ENCODE results near the gene CLRN2. TPM values are rescaled to one million over a fixed set of nuclear protein-coding genes. Genes with fewer than 3 reads are reported as not detected.

CLRN2 gene
- total RNA-seq, 1 donor from 2014 or later, result not detected

DNA sequence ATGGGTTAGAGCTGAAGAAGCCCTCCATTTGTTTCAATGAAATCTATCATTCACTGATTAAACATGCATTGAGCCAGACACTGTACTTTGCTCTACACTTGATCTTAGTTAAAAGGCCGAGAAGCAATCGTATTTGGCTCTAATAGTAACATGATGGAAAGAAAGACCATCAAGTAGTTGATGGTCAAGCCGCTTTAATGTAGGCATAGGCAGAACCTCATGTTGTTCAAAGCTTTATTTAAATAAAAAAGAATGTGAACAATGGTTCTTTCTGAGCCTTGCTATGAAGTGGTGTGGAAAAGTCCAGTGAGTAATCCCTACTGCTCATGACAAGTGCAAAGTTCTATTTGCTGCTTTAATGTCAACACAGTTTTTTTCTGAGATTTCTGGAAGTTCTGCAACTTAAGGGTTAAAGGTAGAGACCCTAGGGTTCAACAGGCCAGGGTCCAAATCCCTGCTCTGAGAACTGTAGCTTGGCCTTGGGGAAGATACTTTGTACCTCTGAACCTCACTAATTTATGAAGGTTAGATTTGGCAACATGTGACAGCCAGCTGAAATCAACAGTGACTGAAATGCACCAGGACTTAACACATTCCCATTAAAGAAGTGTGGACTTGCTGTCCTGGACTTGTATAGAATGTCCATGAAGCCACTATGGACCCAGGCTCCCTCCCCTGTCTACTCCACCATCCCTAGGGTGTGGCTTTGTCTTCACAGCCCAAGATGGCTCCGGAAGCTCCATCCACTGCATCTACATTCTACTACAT, 44.2 kb downstream of the CLRN2 start:
- peaks cover 5% of the 10 kb centered on the region for H3K4me1 Mint-ChIP-seq (ENCODE audit: low read depth, unreplicated experiment)
- no peak overlapping the region for H3K4me3 Mint-ChIP-seq (ENCODE audit: unreplicated experiment)
- TF ChIP-seq, protein P1, sequence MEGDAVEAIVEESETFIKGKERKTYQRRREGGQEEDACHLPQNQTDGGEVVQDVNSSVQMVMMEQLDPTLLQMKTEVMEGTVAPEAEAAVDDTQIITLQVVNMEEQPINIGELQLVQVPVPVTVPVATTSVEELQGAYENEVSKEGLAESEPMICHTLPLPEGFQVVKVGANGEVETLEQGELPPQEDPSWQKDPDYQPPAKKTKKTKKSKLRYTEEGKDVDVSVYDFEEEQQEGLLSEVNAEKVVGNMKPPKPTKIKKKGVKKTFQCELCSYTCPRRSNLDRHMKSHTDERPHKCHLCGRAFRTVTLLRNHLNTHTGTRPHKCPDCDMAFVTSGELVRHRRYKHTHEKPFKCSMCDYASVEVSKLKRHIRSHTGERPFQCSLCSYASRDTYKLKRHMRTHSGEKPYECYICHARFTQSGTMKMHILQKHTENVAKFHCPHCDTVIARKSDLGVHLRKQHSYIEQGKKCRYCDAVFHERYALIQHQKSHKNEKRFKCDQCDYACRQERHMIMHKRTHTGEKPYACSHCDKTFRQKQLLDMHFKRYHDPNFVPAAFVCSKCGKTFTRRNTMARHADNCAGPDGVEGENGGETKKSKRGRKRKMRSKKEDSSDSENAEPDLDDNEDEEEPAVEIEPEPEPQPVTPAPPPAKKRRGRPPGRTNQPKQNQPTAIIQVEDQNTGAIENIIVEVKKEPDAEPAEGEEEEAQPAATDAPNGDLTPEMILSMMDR (IDR thresholded peaks at IDR 0.05; ENCODE audit: partially characterized antibody, unreplicated experiment), result no peak
- H3K9me3 Mint-ChIP-seq (ENCODE audit: unreplicated experiment), result peaks cover 4% of the 10 kb centered on the region
- DNase-seq, result no peak
- no peaks in the 10 kb centered on the region for H3K27me3 Mint-ChIP-seq (ENCODE audit: unreplicated experiment)
- H3K27ac Mint-ChIP-seq (ENCODE audit: unreplicated experiment), result no peak overlapping the region
- no peaks in the 10 kb centered on the region for H3K36me3 Mint-ChIP-seq (ENCODE audit: unreplicated experiment)

DNA sequence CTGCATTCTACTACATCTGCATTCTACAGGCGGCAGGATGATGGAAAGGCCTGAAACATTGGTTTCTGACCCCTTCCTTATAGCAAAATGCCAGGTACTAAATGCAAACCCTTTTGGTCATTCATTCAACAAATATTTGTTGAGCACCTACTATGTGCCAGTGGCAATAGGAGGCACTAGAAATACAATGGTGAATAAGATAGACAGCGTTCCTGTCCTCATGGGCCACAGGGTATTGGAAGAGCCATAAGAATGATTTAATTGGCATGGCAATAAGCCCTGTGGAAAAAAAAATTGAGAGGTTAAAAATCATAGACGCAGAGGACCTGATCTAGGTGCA, 44.7 kb downstream of the CLRN2 start:
- DNase-seq, result no peak
- H3K27ac Mint-ChIP-seq (ENCODE audit: unreplicated experiment), result no peak overlapping the region
- H3K9me3 Mint-ChIP-seq (ENCODE audit: unreplicated experiment), result peaks cover 4% of the 10 kb centered on the region
- H3K36me3 Mint-ChIP-seq (ENCODE audit: unreplicated experiment), result no peaks in the 10 kb centered on the region
- H3K4me3 Mint-ChIP-seq (ENCODE audit: unreplicated experiment), result no peak overlapping the region
- H3K4me1 Mint-ChIP-seq (ENCODE audit: low read depth, unreplicated experiment), result peaks cover 5% of the 10 kb centered on the region
- H3K27me3 Mint-ChIP-seq (ENCODE audit: unreplicated experiment), result no peaks in the 10 kb centered on the region
- TF ChIP-seq, protein P1 (IDR thresholded peaks at IDR 0.05; ENCODE audit: partially characterized antibody, unreplicated experiment), result no peak

DNA sequence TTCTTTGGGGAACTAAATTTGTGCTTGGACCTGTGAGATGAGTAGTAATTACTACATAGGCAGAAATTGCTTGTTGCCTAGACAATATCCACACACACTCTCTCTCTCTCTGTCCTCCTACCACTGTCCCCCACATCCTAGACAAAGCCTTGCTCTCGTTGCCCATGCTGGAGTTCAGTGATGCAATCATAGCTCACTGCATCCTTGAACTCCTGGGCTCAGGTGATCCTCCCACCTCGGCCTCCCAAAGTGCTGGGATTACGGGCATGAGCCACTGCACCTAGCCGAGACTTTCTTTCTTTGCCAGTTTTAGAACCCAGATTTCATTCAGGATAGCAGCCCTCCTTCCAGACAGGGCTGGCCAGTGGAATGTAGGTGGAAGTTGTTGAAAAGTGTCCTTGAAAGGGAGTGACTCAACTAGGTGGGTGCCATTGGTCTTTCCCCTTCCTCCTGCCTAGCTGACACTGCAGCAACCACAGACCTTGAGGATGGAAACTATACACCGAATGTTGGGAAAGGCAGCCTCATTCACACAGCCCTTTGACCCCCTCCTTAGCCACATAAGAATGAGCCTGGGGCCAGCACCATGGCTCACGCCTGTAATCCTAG, 45.2 kb downstream of the CLRN2 start:
- H3K27me3 Mint-ChIP-seq (ENCODE audit: unreplicated experiment), result no peaks in the 10 kb centered on the region
- H3K4me1 Mint-ChIP-seq (ENCODE audit: low read depth, unreplicated experiment), result peaks cover 5% of the 10 kb centered on the region
- H3K36me3 Mint-ChIP-seq (ENCODE audit: unreplicated experiment), result no peaks in the 10 kb centered on the region
- H3K27ac Mint-ChIP-seq (ENCODE audit: unreplicated experiment), result no peak overlapping the region
- H3K4me3 Mint-ChIP-seq (ENCODE audit: unreplicated experiment), result no peak overlapping the region
- TF ChIP-seq, protein P1 (IDR thresholded peaks at IDR 0.05; ENCODE audit: partially characterized antibody, unreplicated experiment), result no peak
- peaks cover 4% of the 10 kb centered on the region for H3K9me3 Mint-ChIP-seq (ENCODE audit: unreplicated experiment)
- no peak for DNase-seq

DNA sequence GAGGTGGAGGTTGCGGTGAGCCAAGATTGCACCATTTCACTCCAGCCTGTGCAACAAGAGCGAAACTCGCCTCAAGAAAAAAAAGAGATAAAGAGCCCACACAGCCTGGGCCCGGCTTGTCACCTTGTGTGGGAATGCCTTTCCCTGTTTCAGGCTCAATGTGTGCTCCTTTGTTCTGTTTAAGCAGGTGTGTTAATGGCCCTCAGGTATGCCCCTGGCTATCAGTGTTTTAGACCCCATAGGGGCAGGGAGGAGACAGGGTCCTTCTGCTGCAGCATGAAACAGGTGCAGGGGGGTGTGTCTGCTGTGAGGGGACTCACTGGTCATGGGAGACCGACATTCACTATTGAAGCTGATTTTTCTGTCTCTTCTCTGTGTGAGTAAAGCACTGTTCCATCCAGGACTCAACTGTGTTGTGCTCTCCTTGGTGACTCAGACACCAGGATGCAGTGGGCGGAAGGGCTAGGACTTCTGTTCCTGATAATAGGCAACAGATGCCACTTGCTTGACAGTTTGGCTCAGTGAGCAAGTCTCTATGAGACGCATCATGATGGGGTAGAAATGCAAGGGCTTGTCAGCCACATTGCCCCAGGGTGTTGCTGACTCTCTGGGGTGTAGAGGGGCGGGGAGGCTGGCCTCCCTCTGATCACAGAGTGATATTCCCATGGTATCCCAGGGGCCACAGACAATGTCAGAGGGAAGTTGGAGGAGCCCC, 46.4 kb downstream of the CLRN2 start:
- TF ChIP-seq, protein P1 (IDR thresholded peaks at IDR 0.05; ENCODE audit: partially characterized antibody, unreplicated experiment), result no peak
- peaks cover 4% of the 10 kb centered on the region for H3K9me3 Mint-ChIP-seq (ENCODE audit: unreplicated experiment)
- H3K27me3 Mint-ChIP-seq (ENCODE audit: unreplicated experiment), result no peaks in the 10 kb centered on the region
- no peak overlapping the region for H3K27ac Mint-ChIP-seq (ENCODE audit: unreplicated experiment)
- H3K4me3 Mint-ChIP-seq (ENCODE audit: unreplicated experiment), result no peak overlapping the region
- no peak for DNase-seq
- H3K4me1 Mint-ChIP-seq (ENCODE audit: low read depth, unreplicated experiment), result peaks cover 5% of the 10 kb centered on the region
- no peaks in the 10 kb centered on the region for H3K36me3 Mint-ChIP-seq (ENCODE audit: unreplicated experiment)

DNA sequence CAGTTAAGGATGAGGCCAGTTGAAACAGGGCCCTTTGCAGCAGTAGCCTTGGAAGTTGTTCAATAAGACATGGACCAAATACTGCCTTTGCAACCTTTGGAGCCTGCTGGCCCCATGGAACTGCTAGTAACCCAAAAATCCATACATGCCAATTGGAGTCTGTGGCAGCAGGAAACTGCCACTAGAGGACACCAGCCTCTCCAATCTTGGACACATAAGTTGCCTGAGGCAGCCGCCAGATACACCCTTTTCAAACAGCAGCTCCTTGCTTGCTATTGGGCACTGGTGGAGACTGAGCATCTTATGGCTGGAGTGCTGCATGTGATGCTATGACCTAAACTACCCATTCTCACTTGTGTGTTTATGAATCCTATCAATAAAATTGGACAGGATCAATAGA, 47.2 kb downstream of the CLRN2 start:
- no peak overlapping the region for H3K27ac Mint-ChIP-seq (ENCODE audit: unreplicated experiment)
- no peak overlapping the region for H3K4me3 Mint-ChIP-seq (ENCODE audit: unreplicated experiment)
- no peak for DNase-seq
- H3K27me3 Mint-ChIP-seq (ENCODE audit: unreplicated experiment), result no peaks in the 10 kb centered on the region
- TF ChIP-seq, protein P1 (IDR thresholded peaks at IDR 0.05; ENCODE audit: partially characterized antibody, unreplicated experiment), result no peak
- H3K4me1 Mint-ChIP-seq (ENCODE audit: low read depth, unreplicated experiment), result peaks cover 5% of the 10 kb centered on the region
- H3K9me3 Mint-ChIP-seq (ENCODE audit: unreplicated experiment), result peaks cover 2% of the 10 kb centered on the region
- no peaks in the 10 kb centered on the region for H3K36me3 Mint-ChIP-seq (ENCODE audit: unreplicated experiment)
